GM12892 (cell line): ENCODE data around the gene IGLL1.

ENCODE experiments used
- POLR2A ChIP-seq: IDR thresholded peaks from 2 replicates; pipeline ENCODE4 v1.6.1; 2011; ENCODE audit warnings: low read depth, low read length, control low read depth
- POLR2AphosphoS5 ChIP-seq: IDR thresholded peaks from 2 replicates; pipeline ENCODE4 v1.6.1; 2011; ENCODE audit warnings: low read depth, low read length, control low read depth
- TAF1 ChIP-seq: IDR thresholded peaks from 2 replicates; pipeline ENCODE4 v1.6.1; 2011; ENCODE audit warnings: low read depth, mild to moderate bottlenecking, control low read depth, low read length, borderline replicate concordance

DNA sequence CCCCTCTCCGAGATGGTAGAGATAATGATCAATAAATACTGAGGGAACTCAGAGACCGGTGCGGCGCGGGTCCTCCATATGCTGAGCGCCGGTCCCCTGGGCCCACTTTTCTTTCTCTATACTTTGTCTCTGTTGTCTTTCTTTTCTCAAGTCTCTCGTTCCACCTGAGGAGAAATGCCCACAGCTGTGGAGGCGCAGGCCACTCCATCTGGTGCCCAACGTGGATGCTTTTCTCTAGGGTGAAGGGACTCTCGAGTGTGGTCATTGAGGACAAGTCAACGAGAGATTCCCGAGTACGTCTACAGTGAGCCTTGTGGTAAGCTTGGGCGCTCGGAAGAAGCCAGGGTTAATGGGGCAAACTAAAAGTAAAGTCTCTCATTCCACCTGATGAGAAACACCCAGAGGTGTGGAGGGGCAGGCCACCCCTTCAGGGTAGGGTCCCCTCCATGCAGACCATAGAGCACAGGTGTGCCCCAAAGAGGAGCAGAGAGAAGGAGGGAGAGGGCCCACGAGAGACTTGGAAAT, 43.2 kb downstream of the IGLL1 start:
- no peak for TF ChIP-seq TAF1
- no peak for TF ChIP-seq POLR2AphosphoS5
- TF ChIP-seq POLR2A, result no peak
